HCT116 (cell line): ENCODE measurements around the gene AGPS. TPM values are rescaled to one million over a fixed set of nuclear protein-coding genes. Genes with fewer than 3 reads are reported as not detected.

ENCODE experiments used
- ATAC-seq: fragments of 200-7000 bp; cut with Tn5 transposase; 2 replicates; pipeline ENCODE4 v1.9.1; 2020; ENCODE audit warnings: mild to moderate bottlenecking, moderate library complexity
- BruUV-seq: library from RNA; stranded (reverse); fragments of 400-500 nt; replicated peaks from 2 replicates; lab custom pipeline; 2021; lab: Mats Ljungman, UMichigan
- CTCF ChIA-PET: fragments of 300-600 bp; sonication (Branson Sonifier 250); formaldehyde crosslinking; loops from one replicate; lab custom pipeline; 2021; ENCODE audit warnings: antibody characterized with exemption; lab: Charles Lee
- POLR2A ChIA-PET: fragments of 300-600, 350-600 bp; sonication (Branson Sonifier 250); formaldehyde crosslinking; loops from one replicate; lab custom pipeline; 2021; ENCODE audit warnings: antibody characterized with exemption; lab: Charles Lee
- RAD21 ChIA-PET, 2 experiments: fragments of 300-600 bp; sonication (Branson Sonifier 250); formaldehyde crosslinking; loops; one replicate each; lab custom pipeline; 2023; ENCODE audit warnings: low total read pairs in 2 of 2; ENCODE audit not compliant: uncharacterized antibody in 2 of 2, unreplicated experiment in 2 of 2, low non-redundant PET in 1 of 2; lab: Charles Lee
- DNase-seq: peaks from one replicate; pipeline ENCODE4 v3.0.0-alpha.2; 2010; ENCODE audit warnings: low read depth, low spot score
- H2AFZ ChIP-seq: fragments of 200-600 bp; shearing (Covaris generic), sonication (generic); 2 replicates; pipeline ENCODE4 v1.6.1; 2017; ENCODE audit warnings: low read depth, mixed run types, mixed read lengths, antibody characterized with exemption, low read length; ENCODE audit not compliant: poor library complexity, severe bottlenecking
- H3K27ac ChIP-seq: 2 replicates; pipeline ENCODE4 v1.5.1; 2012; ENCODE audit warnings: low read depth, low read length
- H3K27me3 ChIP-seq: fragments of 200-600 bp; sonication (generic); 2 replicates; pipeline ENCODE4 v1.6.1; 2016; ENCODE audit warnings: mixed run types, low read length, mixed read lengths; ENCODE audit not compliant: insufficient read depth
- H3K36me3 ChIP-seq, 2 experiments: fragments of 200-500 bp in 1 of 2; fragments of 200-600 bp in 1 of 2; sonication (Bioruptor generic) in 1 of 2; sonication (generic) in 1 of 2; 2 replicates each; pipeline versions ENCODE4 v1.5.1 to v1.6.1; 2014 to 2016; ENCODE audit warnings: low read length in 2 of 2, inconsistent platforms in 1 of 2, mixed read lengths in 1 of 2, mixed run types in 1 of 2; ENCODE audit not compliant: insufficient read depth in 2 of 2, control insufficient read depth in 1 of 2
- H3K4me1 ChIP-seq, 2 experiments: fragments of 200-600 bp in 1 of 2; sonication (generic) in 1 of 2; 2 replicates each; pipeline versions ENCODE4 v1.5.1 to v1.6.1; 2012 to 2017; ENCODE audit warnings: low read length in 2 of 2, inconsistent platforms in 1 of 2, mild to moderate bottlenecking in 1 of 2, mixed read lengths in 1 of 2, mixed run types in 1 of 2, moderate library complexity in 1 of 2; ENCODE audit not compliant: insufficient read depth in 2 of 2, control insufficient read depth in 1 of 2
- H3K4me2 ChIP-seq: fragments of 200-600 bp; sonication (generic); 2 replicates; pipeline ENCODE4 v1.6.1; 2017; ENCODE audit warnings: mixed run types, low read length, mixed read lengths
- H3K4me3 ChIP-seq, 2 experiments: fragments of 200-600 bp in 1 of 2; sonication (generic) in 1 of 2; replicated peaks in 1 of 2; 2 replicates each; pipeline ENCODE4 v1.5.1; 2011 to 2016; ENCODE audit warnings: low read length in 2 of 2, control low read depth in 1 of 2, low read depth in 1 of 2, mild to moderate bottlenecking in 1 of 2, mixed read lengths in 1 of 2, mixed run types in 1 of 2
- H3K79me2 ChIP-seq: fragments of 200-600 bp; sonication (generic); 2 replicates; pipeline ENCODE4 v1.6.1; 2017; ENCODE audit warnings: mild to moderate bottlenecking, mixed run types, low read length, moderate library complexity, mixed read lengths; ENCODE audit not compliant: insufficient read depth
- H3K9ac ChIP-seq: fragments of 200-600 bp; sonication (generic); 2 replicates; pipeline ENCODE4 v1.6.1; 2016; ENCODE audit warnings: low read length, mixed read lengths
- H3K9me2 ChIP-seq: fragments of 200-600 bp; sonication (generic), shearing (Covaris generic); 2 replicates; pipeline ENCODE4 v1.6.1; 2017; ENCODE audit warnings: mixed run types, mild to moderate bottlenecking, moderate library complexity; ENCODE audit not compliant: insufficient read depth
- H3K9me3 ChIP-seq, 2 experiments: fragments of 200-500 bp in 1 of 2; fragments of 200-600 bp in 1 of 2; sonication (Bioruptor generic) in 1 of 2; sonication (generic) in 1 of 2; 2 replicates each; pipeline ENCODE4 v1.6.1; 2014 to 2017; ENCODE audit warnings: low read length in 2 of 2, mixed read lengths in 2 of 2, inconsistent platforms in 1 of 2, low read depth in 1 of 2, mild to moderate bottlenecking in 1 of 2, mixed run types in 1 of 2, moderate library complexity in 1 of 2; ENCODE audit not compliant: control insufficient read depth in 1 of 2, insufficient read depth in 1 of 2
- H4K20me1 ChIP-seq: fragments of 200-600 bp; sonication (generic), shearing (Covaris generic); 2 replicates; pipeline ENCODE4 v1.6.1; 2017; ENCODE audit warnings: mixed run types, mild to moderate bottlenecking, moderate library complexity; ENCODE audit not compliant: insufficient read depth
- ATF3 ChIP-seq: IDR thresholded peaks from 2 replicates; pipeline ENCODE4 v1.6.1; 2012
- CEBPB ChIP-seq: IDR thresholded peaks from 2 replicates; pipeline ENCODE4 v1.6.1; 2012; ENCODE audit warnings: low read depth
- EGR1 ChIP-seq: IDR thresholded peaks from 2 replicates; pipeline ENCODE4 v1.6.1; 2012; ENCODE audit warnings: low read depth
- EZH2 ChIP-seq: fragments of 200-600 bp; sonication (generic); IDR thresholded peaks from 2 replicates; pipeline ENCODE4 v1.6.1; 2017; ENCODE audit warnings: antibody characterized with exemption, mixed run types
- EZH2phosphoT487 ChIP-seq: fragments of 200-600 bp; IDR thresholded peaks from 2 replicates; pipeline ENCODE4 v1.6.1; 2018; ENCODE audit warnings: antibody characterized with exemption, borderline replicate concordance
- FOSL1 ChIP-seq: IDR thresholded peaks from 2 replicates; pipeline ENCODE4 v1.6.1; 2012; ENCODE audit warnings: low read depth
- JUND ChIP-seq: IDR thresholded peaks from 2 replicates; pipeline ENCODE4 v1.6.1; 2012
- RAD21 ChIP-seq: IDR thresholded peaks from 2 replicates; pipeline ENCODE4 v1.6.1; 2012; ENCODE audit warnings: low read depth, mild to moderate bottlenecking
- SIN3A ChIP-seq: IDR thresholded peaks from 2 replicates; pipeline ENCODE4 v1.6.1; 2012; ENCODE audit warnings: low read depth
- TCF7L2 ChIP-seq: IDR thresholded peaks from 2 replicates; pipeline ENCODE4 v1.7.0; 2011; ENCODE audit warnings: borderline replicate concordance, inconsistent platforms; ENCODE audit not compliant: insufficient read depth, insufficient read length; ENCODE audit errors: extremely low read depth
- YY1 ChIP-seq: IDR thresholded peaks from 2 replicates; pipeline ENCODE4 v1.6.1; 2011; ENCODE audit warnings: low read length, low read depth, moderate library complexity, mild to moderate bottlenecking; ENCODE audit not compliant: insufficient replicate concordance; ENCODE audit errors: extremely low read depth
- ZNF274 ChIP-seq: fragments of 200-500 bp; sonication (Bioruptor generic); IDR thresholded peaks from 2 replicates; pipeline ENCODE4 v1.6.1; 2014; ENCODE audit warnings: mild to moderate bottlenecking, low read depth, low read length, inconsistent platforms
- intact Hi-C: fragments of 100-400 bp; cut with micrococcal nuclease; formaldehyde crosslinking; loops from 2 replicates; pipeline ENCODE4 v1.10.0; 2022
- total RNA-seq: library from RNA; stranded (reverse); gene quantifications from one replicate; pipeline ENCODE4 v1.2.1, GENCODE V29; 2021; ENCODE audit not compliant: unreplicated experiment

Gene AGPS
- total RNA-seq, 1 experiment from 2014 or later = 66.6 TPM

GRCh38 chr2:177413703-177414102, 21.1 kb downstream of the AGPS start:
- H3K9me2 ChIP-seq = no peaks in the 10 kb centered on the region
- DNase-seq (no peak), ATAC-seq (no peak)
- H4K20me1 ChIP-seq = no peaks in the 10 kb centered on the region
- no TSS peak for BruUV-seq
- no peaks in the 10 kb centered on the region for H3K27me3 ChIP-seq
- intact Hi-C loops = loop anchor here (10.0 kb wide), 1 partner anchor 311 kb away; no protein-coding TSS in a partner anchor
- H3K36me3 ChIP-seq = no peaks in the 10 kb centered on the region
- no peak overlapping the region for H2AFZ ChIP-seq
- no peaks in the 10 kb centered on the region for H3K9me3 ChIP-seq
- H3K4me3 ChIP-seq = no peak overlapping the region
- TF ChIP-seq TCF7L2 = no peak
- no peak for TF ChIP-seq CEBPB
- no peak for TF ChIP-seq EGR1
- no peak for TF ChIP-seq EZH2
- TF ChIP-seq ATF3 = no peak
- TF ChIP-seq SIN3A = no peak
- TF ChIP-seq EZH2phosphoT487 = no peak
- TF ChIP-seq FOSL1 = no peak
- no peak for TF ChIP-seq YY1
- no peak for TF ChIP-seq JUND
- no peak for TF ChIP-seq ZNF274
- TF ChIP-seq RAD21 = no peak
- RAD21 ChIA-PET = interaction anchor here in 1 of 2 experiments (0.6 kb wide), 1 partner anchor 345 kb away, joined by 3 read pairs; no protein-coding TSS in a partner anchor
- no peak overlapping the region for H3K27ac ChIP-seq
- H3K4me1 ChIP-seq = no peaks in the 10 kb centered on the region; a peak in 1 of 4 replicates
- CTCF ChIA-PET = interaction anchor here (1.0 kb wide), 1 partner anchor 249 kb away, joined by 3 read pairs; no protein-coding TSS in a partner anchor
- no peak overlapping the region for H3K9ac ChIP-seq
- H3K79me2 ChIP-seq = peaks cover 80% of the 10 kb centered on the region
- H3K4me2 ChIP-seq = no peak overlapping the region
- POLR2A ChIA-PET = interaction anchor here (1.0 kb wide), 1 partner anchor 22 kb away, joined by 3 read pairs; no protein-coding TSS in a partner anchor
